GM21390 (cell line): ENCODE data around the gene CTDNEP1.

Source experiments
- ATAC-seq: cut with Tn5 transposase; IDR thresholded peaks from one replicate; pipeline ENCODE4 v1.9.1; 2021; ENCODE audit not compliant: unreplicated experiment

Gene CTDNEP1

DNA sequence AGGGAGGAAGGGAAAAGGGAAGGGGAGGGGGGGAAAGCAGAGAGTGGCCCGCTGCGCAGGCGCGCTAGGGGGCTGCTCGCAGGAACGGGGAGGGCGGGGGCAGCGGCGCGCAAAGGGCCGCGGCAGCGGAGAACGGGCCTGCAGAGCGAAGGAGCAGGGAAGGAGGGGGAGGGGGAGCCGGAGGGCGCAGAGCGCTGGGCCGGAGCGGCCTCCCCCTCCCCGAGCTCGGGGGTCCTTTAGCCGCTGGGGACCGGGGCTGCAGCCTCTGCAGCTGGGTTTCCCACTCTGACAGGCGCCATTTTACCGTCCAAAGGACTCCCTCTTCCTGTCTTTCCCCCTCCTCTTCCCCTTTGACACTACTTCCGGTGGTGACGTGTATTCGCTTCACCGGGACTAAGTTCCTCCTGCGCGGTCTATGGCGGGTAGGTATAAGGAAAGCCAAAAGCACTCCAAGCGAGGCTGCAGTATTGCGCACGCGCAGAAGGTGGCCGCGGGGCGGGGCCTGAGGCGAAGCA, at the start of gene CTDNEP1:
TSS of gene CTDNEP1 (minus strand) at position 74 of the 515 bp plus-strand sequence. CDS start 438 bp downstream, outside the sequence.
- ATAC-seq: peak; percentile 88

DNA sequence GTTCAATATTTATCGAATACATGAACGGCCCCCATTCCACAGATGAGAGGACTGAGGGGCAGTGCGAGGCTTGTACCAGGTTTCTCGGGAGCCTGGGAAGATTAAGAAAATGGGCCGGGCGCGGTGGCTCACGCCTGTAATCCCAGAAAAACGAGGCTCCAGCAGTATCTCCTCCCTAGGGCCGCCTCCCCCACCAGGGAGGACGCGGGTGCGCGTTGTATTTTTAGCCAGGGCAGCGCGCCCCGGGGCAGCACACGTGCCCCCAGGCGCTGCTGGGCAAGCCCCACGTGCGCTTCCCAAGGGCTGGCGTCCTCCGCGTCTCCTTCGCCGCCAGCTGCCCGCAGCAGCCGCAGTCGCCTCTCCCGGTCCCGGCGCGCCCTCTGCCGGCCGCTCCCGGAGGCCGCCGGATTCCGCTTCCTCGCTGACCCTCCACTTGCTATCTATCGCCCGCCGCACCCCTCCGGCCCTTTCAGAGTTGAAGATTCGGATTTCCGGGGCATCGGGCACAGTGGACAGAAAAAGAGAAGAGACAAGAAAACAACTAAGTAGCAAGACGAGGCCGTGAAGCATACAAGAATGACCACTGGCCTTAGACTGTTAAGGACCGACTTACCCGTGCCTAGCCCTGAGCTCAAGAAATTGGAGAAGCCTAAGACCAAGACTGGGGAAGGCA, 44.8 kb upstream of the CTDNEP1 start:
- no peak for ATAC-seq

DNA sequence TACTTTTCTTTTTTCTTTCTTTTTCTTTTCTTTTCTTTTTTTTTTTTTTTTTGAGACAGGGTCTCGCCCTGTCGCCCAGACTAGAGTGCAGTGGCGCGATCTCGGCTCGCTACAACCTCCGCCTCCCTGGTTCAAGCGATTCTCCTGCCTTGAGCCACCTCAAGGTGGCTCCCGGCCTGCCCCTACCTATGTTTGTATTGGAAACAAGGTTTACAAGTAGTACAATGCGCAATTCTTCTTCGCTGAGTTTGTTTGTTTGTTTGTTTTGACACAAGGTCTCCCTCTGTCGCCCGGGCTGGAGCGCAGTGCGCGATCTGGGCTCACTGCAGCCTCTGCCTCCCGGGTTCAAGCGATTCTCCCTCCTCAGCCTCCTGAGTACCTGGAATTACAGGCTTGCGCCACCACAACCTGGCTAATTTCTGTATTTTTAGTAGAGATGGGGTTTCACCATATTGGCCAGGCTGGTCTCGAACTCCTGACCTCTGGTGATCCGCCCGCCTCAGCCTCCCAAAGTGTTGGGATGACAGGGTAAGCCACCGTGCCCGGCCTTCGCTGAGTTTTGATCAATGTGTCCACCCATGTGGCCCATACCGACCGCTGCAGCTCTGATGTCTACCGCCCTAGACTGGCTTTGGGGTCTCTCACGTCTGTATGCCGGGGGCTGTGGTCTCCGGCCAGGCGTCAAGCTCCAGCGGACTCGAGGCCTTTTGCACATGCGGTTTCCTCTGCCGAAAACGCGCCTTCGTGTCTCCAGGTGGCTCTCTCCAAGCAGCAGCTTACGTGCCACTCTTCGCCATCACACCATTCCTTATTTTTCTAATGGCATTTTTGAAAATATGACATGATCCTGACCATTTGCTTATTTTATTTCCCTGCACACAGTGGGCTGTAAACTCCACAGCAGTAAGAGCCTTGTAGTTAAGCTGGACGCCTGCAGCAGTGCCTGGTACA, 44.0 kb upstream of the CTDNEP1 start:
- ATAC-seq: no peak

DNA sequence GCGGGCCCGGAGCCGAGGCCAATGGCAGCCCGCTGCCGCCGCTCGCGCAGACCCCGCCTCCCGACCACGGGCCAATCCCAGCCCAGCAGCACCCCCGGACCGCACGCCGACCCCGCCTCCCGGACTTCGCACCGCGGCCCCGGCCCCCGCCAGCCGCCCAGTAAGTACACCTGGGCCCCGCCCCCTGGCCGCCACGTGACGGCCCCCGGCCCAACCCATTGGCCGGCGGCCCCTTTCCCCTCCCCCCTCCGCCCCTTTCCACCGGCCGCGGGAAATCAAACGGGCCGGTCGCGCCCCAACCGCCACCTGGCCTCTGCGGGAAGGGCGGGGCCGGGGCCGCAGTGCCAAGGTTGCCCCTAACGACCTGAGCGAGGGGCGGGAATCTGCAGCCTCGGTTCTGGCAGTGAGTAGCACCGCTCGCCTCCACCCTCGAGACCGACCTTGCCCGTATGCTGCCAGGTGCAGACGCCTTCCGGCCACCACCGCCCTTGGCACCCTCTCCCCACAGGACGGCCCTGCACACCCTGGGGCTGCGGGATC, 43.1 kb upstream of the CTDNEP1 start, which contains the start of gene YBX2:
TSS of gene YBX2 (minus strand) at position 26 of the 540 bp plus-strand sequence. CDS start 139 bp downstream, outside the sequence.
- no peak for ATAC-seq

DNA sequence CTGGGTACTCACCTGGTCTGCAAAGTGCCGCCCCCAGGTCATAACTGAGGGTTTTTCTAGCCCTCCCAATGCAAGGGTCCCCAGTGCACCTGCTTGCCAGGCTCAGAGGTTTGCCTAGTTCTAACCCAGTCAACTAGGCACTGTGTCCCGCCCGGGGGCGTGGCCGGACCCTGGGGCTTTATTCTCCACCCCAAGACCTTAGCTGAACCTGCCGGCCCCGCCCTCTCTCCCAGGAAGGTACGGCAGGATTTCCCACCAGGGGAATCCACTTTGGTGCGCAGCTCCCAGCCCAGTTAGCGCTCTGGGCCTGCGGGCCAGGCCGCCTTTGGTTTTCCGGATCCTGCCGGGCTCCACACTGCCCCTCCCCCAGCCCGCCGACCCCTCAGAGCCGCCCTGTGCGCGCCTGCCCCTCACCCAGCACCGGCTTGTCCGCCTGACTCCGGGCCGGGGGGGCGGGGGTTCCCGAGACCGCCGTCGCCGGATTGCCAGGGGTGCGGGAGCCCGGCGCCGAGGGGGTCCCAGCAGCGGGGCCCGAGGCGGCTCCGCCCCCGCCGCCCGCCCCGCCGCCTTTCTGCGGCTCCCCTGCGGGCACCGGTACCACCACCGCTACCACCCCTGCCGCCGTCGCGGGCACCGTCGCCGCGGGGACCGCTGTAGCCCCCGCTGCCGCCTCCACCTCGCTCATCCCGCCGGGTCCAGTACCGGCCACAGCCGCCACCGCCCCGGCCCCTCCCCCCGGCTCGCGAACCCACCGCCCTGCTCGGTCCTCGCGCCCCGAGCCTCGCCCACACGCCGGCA, 42.5 kb upstream of the CTDNEP1 start:
- no peak for ATAC-seq

DNA sequence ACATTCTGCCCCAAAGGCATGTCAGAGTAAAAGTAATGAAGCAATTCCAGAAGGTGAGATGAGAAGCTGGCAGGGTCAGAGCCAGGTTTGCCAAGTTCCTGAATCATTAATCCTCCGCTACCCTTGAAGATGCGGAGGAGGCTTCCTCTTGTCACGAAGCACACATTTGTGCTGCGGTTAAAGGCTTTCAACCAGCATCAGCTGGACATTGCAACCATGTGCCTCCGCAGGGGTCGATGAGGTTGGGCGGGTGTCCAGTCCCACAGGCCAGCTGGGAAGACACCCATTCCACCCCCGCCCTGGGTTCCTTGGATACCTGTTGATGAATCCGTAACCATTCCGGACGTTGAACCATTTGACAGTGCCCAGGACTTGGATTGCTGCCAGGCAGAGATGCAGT, 41.6 kb upstream of the CTDNEP1 start:
- no peak for ATAC-seq

DNA sequence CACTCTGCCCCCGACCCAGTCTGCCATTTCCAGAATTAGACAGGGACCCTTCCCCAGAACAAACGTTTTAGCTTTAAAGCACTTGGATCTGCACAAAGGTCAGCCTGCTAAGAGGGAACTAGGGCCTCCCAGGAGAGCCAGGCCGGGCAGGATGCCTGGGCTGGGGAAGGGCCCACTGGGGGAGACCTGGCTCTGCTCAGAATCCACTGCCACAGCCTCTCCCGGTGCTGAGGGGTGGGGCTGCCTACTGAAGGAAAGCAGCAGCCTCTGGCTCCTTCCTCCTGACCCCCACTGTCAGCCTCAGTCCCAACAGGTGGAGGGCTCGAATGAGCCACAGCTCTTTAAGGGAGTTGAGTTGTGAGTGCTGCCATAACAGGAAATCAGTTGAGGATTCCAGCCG, 41.2 kb upstream of the CTDNEP1 start:
- ATAC-seq: no peak

DNA sequence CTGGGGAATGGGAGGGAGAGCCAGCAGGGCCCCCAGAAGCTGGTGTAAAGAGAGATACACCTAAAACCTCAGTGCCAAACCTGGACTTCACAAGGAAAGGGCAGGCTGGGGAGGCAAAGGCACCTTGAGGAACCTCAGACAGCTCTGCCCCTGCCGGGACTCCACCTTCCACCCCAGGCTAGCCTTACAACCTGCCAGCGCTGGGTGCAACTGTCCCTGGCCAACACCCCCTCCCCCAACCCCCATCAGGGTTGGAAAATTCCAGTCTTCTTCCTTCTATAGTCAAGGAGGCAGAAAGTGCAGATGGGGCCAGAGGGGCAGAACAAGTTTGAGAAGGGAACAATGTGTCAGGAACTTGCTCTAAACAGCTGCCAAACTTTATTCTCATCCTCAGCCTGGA, 40.7 kb upstream of the CTDNEP1 start:
- no peak for ATAC-seq

DNA sequence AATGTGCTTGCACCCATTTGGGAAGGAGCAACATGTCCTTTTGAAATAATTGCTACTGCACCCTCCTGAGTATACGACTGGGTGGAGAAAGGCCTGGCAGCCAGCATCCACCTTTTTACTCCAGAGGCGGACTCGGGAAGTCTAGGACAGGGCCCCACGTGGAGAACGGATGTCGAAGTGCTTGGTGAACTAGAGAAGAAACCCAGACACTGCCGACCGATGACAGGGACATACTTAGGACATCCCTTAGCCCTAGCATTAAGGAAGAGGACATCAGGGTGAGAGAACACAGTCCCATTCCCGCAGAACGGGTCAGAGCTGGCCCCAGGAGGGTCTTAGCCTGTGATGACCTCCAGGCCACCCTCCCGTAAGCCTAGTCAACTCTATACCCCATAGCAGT, 39.2 kb upstream of the CTDNEP1 start:
- no peak for ATAC-seq

DNA sequence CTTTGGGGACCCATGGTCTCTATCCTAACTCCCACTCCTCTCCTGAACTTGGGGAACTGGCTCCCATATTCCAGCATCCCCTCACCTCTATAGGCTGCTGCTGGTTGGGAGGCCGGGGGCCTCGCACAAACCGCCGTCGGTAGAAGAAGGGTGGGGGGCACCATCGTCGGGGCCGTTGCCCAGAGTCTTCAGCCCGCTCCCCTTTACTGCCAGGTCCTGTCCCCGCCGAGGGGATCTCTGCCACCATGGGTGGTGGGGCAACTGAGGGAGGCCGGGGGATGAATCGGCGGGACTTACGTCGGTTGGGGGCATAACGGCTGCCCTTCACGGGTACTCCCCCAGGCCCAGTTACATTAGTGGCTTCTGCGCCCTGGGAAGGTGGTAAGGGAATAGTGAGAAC, 38.6 kb upstream of the CTDNEP1 start:
- ATAC-seq: no peak

DNA sequence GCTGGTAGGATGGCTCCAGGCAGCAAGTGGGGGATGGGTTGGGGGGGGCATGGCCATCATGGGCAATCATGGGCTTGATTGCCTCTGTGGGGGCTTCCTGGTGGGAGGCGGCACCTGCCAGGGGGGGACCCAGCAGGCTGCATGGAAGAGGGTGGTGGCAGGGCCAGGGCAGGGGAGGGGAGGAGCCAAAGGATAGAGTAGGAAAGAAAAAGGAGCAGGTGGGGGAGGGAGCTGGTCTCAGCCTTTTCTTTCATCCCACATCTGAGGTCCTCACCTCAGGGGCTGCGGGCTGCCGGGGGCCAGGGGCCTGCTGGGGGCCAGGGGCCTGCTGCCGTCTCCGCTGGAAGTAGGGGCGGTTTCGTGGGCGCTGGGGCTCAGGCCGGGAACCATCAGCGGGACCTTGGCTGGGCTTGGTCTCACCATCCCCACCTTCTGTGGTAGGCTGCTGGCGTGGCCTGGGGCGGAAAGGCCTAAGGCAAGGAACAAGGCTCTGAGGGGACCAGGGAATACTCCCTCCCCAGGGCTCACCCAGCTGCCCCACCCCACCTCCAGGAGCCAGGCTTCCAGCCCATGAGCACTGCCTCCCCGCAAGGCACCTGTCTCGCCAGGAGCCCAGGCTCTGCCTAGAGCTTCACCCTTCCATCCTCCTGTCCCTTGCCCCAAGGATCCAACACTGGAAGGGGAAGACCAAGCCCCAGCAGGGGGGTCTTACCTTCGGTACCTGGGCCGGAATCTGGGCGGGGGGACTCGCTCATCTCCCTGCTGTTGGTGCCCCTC, 37.9 kb upstream of the CTDNEP1 start:
- ATAC-seq: no peak

DNA sequence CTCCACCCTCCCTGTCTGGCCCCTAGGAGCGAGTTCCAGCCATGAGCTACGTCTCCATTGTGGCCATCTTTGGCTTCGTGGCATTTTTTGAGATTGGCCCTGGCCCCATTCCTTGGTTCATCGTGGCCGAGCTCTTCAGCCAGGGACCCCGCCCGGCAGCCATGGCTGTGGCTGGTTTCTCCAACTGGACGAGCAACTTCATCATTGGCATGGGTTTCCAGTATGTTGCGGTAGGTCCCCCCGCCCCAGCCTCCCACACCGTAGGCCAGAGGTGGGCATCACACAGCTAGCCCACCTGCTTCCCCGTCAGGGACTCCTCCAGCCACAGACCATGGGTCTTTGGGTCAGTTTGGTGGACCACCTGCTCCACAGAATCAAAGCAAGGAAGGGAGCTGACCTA, 34.1 kb upstream of the CTDNEP1 start:
- no peak for ATAC-seq

DNA sequence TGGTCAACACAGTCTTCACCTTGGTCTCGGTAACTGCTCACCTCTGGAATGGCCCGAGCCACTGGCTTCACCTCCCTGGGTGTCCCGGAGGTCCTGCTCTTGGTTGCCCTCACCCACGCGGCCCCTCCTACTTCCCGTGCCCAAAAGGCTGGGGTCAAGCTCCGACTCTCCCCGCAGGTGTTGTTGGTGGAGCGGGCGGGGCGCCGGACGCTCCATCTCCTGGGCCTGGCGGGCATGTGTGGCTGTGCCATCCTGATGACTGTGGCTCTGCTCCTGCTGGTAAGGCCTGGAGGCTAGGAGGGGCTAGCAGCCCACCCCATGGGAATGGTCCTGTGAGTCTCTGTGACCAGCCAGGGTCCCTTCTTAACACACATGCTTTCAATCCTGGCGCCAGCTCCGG, 33.4 kb upstream of the CTDNEP1 start:
- ATAC-seq: no peak

DNA sequence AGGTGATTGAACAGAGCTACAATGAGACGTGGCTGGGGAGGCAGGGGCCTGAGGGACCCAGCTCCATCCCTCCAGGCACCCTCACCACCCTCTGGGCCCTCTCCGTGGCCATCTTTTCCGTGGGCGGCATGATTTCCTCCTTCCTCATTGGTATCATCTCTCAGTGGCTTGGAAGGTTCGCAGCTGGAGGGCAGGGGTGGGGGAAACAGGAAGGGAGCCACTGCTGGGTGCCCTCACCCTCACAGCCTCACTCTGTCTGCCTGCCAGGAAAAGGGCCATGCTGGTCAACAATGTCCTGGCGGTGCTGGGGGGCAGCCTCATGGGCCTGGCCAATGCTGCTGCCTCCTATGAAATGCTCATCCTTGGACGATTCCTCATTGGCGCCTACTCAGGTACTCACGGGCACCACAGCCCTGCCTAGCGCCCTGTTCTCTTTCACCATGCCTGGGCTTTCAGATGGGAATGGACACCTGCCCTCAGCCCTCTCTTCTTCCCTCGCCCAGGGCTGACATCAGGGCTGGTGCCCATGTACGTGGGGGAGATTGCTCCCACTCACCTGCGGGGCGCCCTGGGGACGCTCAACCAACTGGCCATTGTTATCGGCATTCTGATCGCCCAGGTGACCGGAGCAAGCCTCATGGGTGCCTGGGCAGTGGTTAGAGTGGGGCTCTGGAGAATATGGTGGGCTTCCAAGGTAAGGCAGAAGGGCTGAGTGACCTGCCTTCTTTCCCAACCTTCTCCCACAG, 32.1 kb upstream of the CTDNEP1 start:
- ATAC-seq: no peak

DNA sequence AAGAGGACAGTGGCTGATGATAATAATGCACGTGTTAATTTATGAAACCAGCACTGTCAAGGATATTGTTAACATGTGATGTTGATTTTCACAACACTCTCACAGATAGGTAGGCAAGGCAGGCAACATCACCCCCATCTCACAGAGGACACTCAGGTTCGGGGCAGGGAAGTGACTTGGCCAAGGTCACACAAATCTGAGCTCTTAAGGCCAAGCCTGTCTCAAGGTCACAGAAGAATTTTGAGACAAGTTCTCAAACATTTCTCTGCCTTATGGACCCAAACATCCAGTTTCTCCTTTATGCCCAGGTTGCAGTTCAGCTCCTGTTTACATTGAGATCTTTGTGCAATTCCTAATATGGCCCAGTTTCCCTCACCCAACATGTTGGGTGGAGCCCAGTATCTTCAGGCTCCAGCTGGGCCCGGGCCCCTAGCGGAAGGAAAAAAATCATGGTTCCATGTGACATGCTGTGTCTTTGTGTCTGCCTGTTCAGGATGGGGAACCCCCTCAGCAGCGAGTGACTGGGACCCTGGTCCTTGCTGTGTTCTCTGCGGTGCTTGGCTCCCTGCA, 31.3 kb upstream of the CTDNEP1 start:
- ATAC-seq: no peak

DNA sequence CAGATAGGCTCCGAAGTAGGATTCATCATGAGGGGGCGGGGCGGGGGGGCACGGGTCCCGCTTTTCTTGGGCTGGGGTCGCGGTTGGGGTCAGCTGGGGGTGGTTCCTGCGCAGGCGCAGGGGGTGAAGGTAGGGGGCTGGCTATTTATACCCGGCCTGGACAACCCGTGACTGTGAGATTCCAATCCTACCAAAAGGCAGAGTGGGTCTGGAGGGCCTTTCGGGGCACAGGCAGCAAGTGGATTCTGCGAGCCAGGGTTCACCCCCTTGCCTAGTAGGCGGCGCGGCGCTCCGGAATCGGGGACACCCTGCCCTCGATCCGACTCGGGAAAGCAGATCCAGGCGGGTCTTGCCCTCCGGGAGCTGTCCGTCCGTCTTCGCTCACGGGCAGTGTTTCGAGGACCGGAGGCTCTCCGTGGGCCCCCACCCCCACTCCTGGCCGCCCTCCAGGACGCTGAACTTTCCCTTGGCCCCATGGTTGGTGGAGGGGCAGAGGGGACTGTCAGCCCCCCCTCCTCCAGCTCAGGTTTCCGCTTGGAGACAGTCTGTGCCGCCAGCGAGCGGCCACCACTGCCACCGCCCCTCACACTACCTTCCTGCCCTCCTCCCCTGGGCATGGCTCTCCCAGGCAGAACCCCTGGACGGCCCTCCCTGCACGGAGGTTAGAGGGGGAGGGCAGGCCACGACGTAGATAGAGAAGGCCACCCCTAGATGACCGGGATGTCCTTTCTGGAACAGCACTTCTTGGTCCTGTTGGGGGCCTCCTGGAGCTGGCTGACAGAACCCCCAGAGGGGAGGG, 30.6 kb upstream of the CTDNEP1 start:
- ATAC-seq: no peak

DNA sequence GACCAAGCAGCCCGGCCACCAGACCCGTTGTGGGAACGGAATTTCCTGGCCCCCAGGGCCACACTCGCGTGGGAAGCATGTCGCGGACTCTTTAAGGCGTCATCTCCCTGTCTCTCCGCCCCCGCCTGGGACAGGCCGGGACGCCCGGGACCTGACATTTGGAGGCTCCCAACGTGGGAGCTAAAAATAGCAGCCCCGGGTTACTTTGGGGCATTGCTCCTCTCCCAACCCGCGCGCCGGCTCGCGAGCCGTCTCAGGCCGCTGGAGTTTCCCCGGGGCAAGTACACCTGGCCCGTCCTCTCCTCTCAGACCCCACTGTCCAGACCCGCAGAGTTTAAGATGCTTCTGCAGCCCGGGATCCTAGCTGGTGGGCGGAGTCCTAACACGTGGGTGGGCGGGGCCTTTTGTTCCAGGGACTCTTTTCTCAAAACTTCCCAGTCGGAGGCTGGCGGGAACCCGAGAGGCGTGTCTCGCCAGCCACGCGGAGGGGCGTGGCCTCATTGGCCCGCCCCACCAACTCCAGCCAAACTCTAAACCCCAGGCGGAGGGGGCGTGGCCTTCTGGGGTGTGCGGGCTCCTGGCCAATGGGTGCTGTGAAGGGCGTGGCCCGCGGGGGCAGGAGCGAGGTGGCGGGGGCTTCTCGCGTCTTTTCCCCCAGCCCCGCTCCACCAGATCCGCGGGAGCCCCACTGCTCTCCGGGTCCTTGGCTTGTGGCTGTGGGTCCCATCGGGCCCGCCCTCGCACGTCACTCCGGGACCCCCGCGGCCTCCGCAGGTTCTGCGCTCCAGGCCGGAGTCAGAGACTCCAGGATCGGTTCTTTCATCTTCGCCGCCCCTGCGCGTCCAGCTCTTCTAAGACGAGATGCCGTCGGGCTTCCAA, 29.8 kb upstream of the CTDNEP1 start, which contains the start of gene SLC2A4:
TSS of gene SLC2A4 (plus strand) at position 645 of the 879 bp plus-strand sequence. CDS start at position 862, 217 bp downstream.
- ATAC-seq: no peak
